B cell (primary cell): ENCODE results near the gene PREB. TPM values are rescaled to one million over a fixed set of nuclear protein-coding genes. Genes with fewer than 3 reads are reported as not detected.

Source experiments
- ATAC-seq: fragments of 200-7000 bp; cut with Tn5 transposase; one replicate; pipeline ENCODE4 v1.10.0; 2021; ENCODE audit warnings: low read depth, mild to moderate bottlenecking, moderate number of reproducible peaks, moderate library complexity
- CTCF ChIA-PET: fragments of 350-600 bp; sonication (Branson Sonifier 250); formaldehyde crosslinking; loops from one replicate; lab custom pipeline; 2021; ENCODE audit warnings: antibody characterized with exemption, inconsistent platforms; lab: Charles Lee
- POLR2A ChIA-PET: fragments of 350-600 bp; sonication (Branson Sonifier 250); formaldehyde crosslinking; loops from one replicate; lab custom pipeline; 2021; ENCODE audit warnings: antibody characterized with exemption; lab: Charles Lee
- DNase-seq: peaks from one replicate; pipeline ENCODE4 v3.0.0; 2013
- H2AFZ ChIP-seq: 2 replicates; pipeline ENCODE4 v1.6.1; 2012; ENCODE audit warnings: mild to moderate bottlenecking, low read depth, low read length; ENCODE audit not compliant: insufficient read depth, poor library complexity, severe bottlenecking
- H3K27ac ChIP-seq, 2 donors: 1 replicate in 1 of 2; 2 replicates in 1 of 2; pipeline ENCODE4 v1.5.1; 2012 to 2013; ENCODE audit warnings: low read length in 2 of 2, mild to moderate bottlenecking in 2 of 2, moderate library complexity in 1 of 2
- H3K27me3 ChIP-seq, 4 experiments: fragments of 200-600 bp in 1 of 4; sonication (generic) in 1 of 4; replicated peaks in 1 of 4; 1 replicate in 2 of 4; 2 replicates in 2 of 4; pipeline versions ENCODE4 v1.6.1 to v1.7.0; 2013 to 2016; ENCODE audit warnings: low read length in 3 of 4, mild to moderate bottlenecking in 2 of 4, mixed read lengths in 1 of 4, moderate library complexity in 1 of 4; ENCODE audit not compliant: insufficient read depth in 4 of 4, control insufficient read depth in 3 of 4; ENCODE audit errors: control extremely low read depth in 1 of 4
- H3K36me3 ChIP-seq, 2 experiments: replicated peaks in 1 of 2; 1 replicate in 1 of 2; 2 replicates in 1 of 2; pipeline versions ENCODE4 v1.6.1 to v1.7.1; 2013; ENCODE audit warnings: low read length in 1 of 2; ENCODE audit not compliant: insufficient read depth in 2 of 2, control insufficient read depth in 1 of 2; ENCODE audit errors: control extremely low read depth in 1 of 2, extremely low read depth in 1 of 2
- H3K4me1 ChIP-seq, 2 donors: fragments of 200-600 bp in 1 of 2; sonication (generic) in 1 of 2; 1 replicate in 1 of 2; 2 replicates in 1 of 2; pipeline versions ENCODE4 v1.5.1 to v1.6.1; 2013 to 2017; ENCODE audit warnings: low read length in 2 of 2; ENCODE audit not compliant: control insufficient read depth in 2 of 2, insufficient read depth in 2 of 2
- H3K4me2 ChIP-seq: replicated peaks from 2 replicates; pipeline ENCODE3; 2012; ENCODE audit warnings: mild to moderate bottlenecking, low read depth, low read length; ENCODE audit not compliant: poor library complexity, severe bottlenecking
- H3K4me3 ChIP-seq, 5 experiments: fragments of 200-600 bp in 1 of 5; sonication (generic) in 1 of 5; 1 replicate in 3 of 5; 2 replicates in 2 of 5; pipeline versions ENCODE4 v1.5.1 to v1.7.0; 2011 to 2016; ENCODE audit warnings: low read length in 4 of 5, mild to moderate bottlenecking in 4 of 5, low read depth in 2 of 5, control low read depth in 1 of 5, moderate library complexity in 1 of 5; ENCODE audit not compliant: insufficient read depth in 1 of 5; ENCODE audit errors: control extremely low read depth in 1 of 5, extremely low read depth in 1 of 5
- H3K79me2 ChIP-seq: fragments of 200-600 bp; sonication (generic); one replicate; pipeline ENCODE4 v1.6.0; 2016; ENCODE audit warnings: low read length; ENCODE audit not compliant: control insufficient read depth, insufficient read depth
- H3K9ac ChIP-seq: fragments of 200-600 bp; sonication (generic); 2 replicates; pipeline ENCODE4 v1.6.1; 2017; ENCODE audit warnings: mild to moderate bottlenecking, low read length, moderate library complexity
- H3K9me3 ChIP-seq, 3 donors: one replicate each; pipeline versions ENCODE4 v1.6.1 to v1.7.1; 2013; ENCODE audit warnings: low read length in 2 of 3; ENCODE audit not compliant: control insufficient read depth in 2 of 3, insufficient read depth in 1 of 3; ENCODE audit errors: control extremely low read depth in 1 of 3
- H4K20me1 ChIP-seq: 2 replicates; pipeline ENCODE4 v1.6.0; 2012; ENCODE audit warnings: mild to moderate bottlenecking, low read length; ENCODE audit not compliant: insufficient read depth, control insufficient read depth, poor library complexity, severe bottlenecking
- H3K27ac Mint-ChIP-seq: one replicate; pipeline ENCODE4 v1.8.0; 2021; ENCODE audit warnings: mixed read lengths
- H3K27me3 Mint-ChIP-seq: one replicate; pipeline ENCODE4 v1.8.0; 2021; ENCODE audit warnings: mixed read lengths
- H3K4me1 Mint-ChIP-seq: one replicate; pipeline ENCODE4 v1.8.0; 2021; ENCODE audit warnings: mixed read lengths
- H3K4me3 Mint-ChIP-seq: one replicate; pipeline ENCODE4 v1.8.0; 2021; ENCODE audit warnings: mixed read lengths
- H3K9me3 Mint-ChIP-seq: one replicate; pipeline ENCODE4 v1.8.0; 2022; ENCODE audit warnings: mixed read lengths; ENCODE audit not compliant: insufficient read depth
- EZH2 ChIP-seq: IDR thresholded peaks from 2 replicates; pipeline ENCODE4 v1.6.1; 2012; ENCODE audit warnings: borderline replicate concordance, low read depth, mild to moderate bottlenecking, moderate library complexity, low read length; ENCODE audit not compliant: insufficient read depth, poor library complexity, severe bottlenecking
- WGBS: methylation state at CpG from one replicate; pipeline ENCODE4 v1.1.5; 2013; ENCODE audit warnings: missing lambda C conversion rate; ENCODE audit not compliant: insufficient coverage; 5-methylcytosine and 5-hydroxymethylcytosine counted together
- intact Hi-C: fragments of 100-400 bp; cut with micrococcal nuclease; formaldehyde crosslinking; loops from one replicate; pipeline ENCODE4 v1.10.0; 2022
- polyA plus RNA-seq: library from polyadenylated mRNA; depleted of rRNA; stranded (reverse); fragments of >200 nt; gene quantifications from 2 replicates; pipeline ENCODE4 v1.2.3, GENCODE V29; 2012
- total RNA-seq, 2 donors: library from RNA; stranded (reverse); fragments of 120-200 nt in 1 of 2; gene quantifications; 1 replicate in 1 of 2; 2 replicates in 1 of 2; pipeline versions ENCODE4 v1.2.3 to v1.2.4, GENCODE V29; 2013 to 2022
- TF ChIP-seq, protein P1 (sequence below): fragments of 200-600 bp; IDR thresholded peaks from one replicate; pipeline ENCODE4 v1.8.0; 2022; ENCODE audit warnings: antibody characterized with exemption, mild to moderate bottlenecking

The PREB gene
- total and polyA plus RNA-seq, 2 donors (not counting 1 experiment from before 2014, with no cell fraction given): 46.0 to 88.9 TPM

- Histone ChIP-seq H4K20me1 (peaks cover 5% of the 10 kb centered on the region), H3K79me2 (peaks cover 12% of the 10 kb centered on the region), H3K27ac (no peak overlapping the region), H3K9ac (no peak overlapping the region), H3K9me3 (no peaks in the 10 kb centered on the region), H2AFZ (no peak overlapping the region), H3K4me1 (peaks cover 15 to 22% of the 10 kb centered on the region in 2 donors), H3K36me3 (peaks cover 0 to 30% of the 10 kb centered on the region in 2 experiments), H3K4me3 (no peak overlapping the region), H3K4me2 (no peak overlapping the region), H3K27me3 (no peaks in the 10 kb centered on the region)
- Mint-ChIP-seq H3K9me3 (no peaks in the 10 kb centered on the region), H3K27me3 (no peaks in the 10 kb centered on the region), H3K4me1 (peaks cover 24% of the 10 kb centered on the region), H3K4me3 (no peak overlapping the region), H3K27ac (no peak overlapping the region)
- 89% methylated on average over 10 of the region's 10 CpGs for WGBS
- ATAC-seq (no peak), DNase-seq (no peak)
- TF ChIP-seq, protein P1, sequence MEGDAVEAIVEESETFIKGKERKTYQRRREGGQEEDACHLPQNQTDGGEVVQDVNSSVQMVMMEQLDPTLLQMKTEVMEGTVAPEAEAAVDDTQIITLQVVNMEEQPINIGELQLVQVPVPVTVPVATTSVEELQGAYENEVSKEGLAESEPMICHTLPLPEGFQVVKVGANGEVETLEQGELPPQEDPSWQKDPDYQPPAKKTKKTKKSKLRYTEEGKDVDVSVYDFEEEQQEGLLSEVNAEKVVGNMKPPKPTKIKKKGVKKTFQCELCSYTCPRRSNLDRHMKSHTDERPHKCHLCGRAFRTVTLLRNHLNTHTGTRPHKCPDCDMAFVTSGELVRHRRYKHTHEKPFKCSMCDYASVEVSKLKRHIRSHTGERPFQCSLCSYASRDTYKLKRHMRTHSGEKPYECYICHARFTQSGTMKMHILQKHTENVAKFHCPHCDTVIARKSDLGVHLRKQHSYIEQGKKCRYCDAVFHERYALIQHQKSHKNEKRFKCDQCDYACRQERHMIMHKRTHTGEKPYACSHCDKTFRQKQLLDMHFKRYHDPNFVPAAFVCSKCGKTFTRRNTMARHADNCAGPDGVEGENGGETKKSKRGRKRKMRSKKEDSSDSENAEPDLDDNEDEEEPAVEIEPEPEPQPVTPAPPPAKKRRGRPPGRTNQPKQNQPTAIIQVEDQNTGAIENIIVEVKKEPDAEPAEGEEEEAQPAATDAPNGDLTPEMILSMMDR: no peak
- no peak for TF ChIP-seq EZH2
- intact Hi-C loops: no loop called here
- ChIA-PET POLR2A (no interaction called here), CTCF (no interaction called here)
Observed at GRCh38 chr2:27130396-27130795, 4.0 kb downstream of the PREB start.

GRCh38 chr2:27128668-27129571, 5.5 kb downstream of the PREB start:
- Histone ChIP-seq H3K4me1 (peaks cover 11 to 15% of the 10 kb centered on the region in 2 donors), H3K79me2 (peaks cover 7% of the 10 kb centered on the region), H3K4me2 (no peak overlapping the region), H4K20me1 (peaks cover 5% of the 10 kb centered on the region), H3K27me3 (no peaks in the 10 kb centered on the region), H3K9me3 (no peaks in the 10 kb centered on the region), H2AFZ (no peak overlapping the region), H3K36me3 (peaks cover 0 to 30% of the 10 kb centered on the region in 2 experiments), H3K4me3 (no peak overlapping the region), H3K9ac (no peak overlapping the region), H3K27ac (no peak overlapping the region)
- Mint-ChIP-seq H3K4me1 (peaks cover 19% of the 10 kb centered on the region), H3K4me3 (no peak overlapping the region), H3K9me3 (no peaks in the 10 kb centered on the region), H3K27ac (no peak overlapping the region), H3K27me3 (no peaks in the 10 kb centered on the region)
- 93% methylated on average over 8 of the region's 11 CpGs for WGBS
- ChIA-PET POLR2A (no interaction called here), CTCF (no interaction called here)
- intact Hi-C loops: no loop called here
- DNase-seq (no peak), ATAC-seq (no peak)
- TF ChIP-seq, protein P1: no peak
